ENCODE results near the gene CBX2.

Gene CBX2

GRCh38 chr17:79777894-79778503 lies at the start of gene CBX2:
Gene CBX2 (plus strand): TSS chr17:79778148. CDS start chr17:79778236, 88 bp downstream.
- DNase-seq = no peak

GRCh38 chr17:79728169-79728907 lies 49.6 kb upstream of the CBX2 start:
- no peak for DNase-seq

GRCh38 chr17:79728908-79729471 lies 49.0 kb upstream of the CBX2 start:
- no peak for DNase-seq

- no peak for DNase-seq
Observed at GRCh38 chr17:79729761-79730160, 48.2 kb upstream of the CBX2 start.

GRCh38 chr17:79730437-79730768 lies 47.5 kb upstream of the CBX2 start:
- DNase-seq = no peak

GRCh38 chr17:79730769-79731483 lies 47.0 kb upstream of the CBX2 start, which contains the start of gene ENPP7:
Gene ENPP7 (plus strand): TSS chr17:79730943. CDS start chr17:79731140, 197 bp downstream.
- no peak for DNase-seq

GRCh38 chr17:79732254-79732653 lies 45.7 kb upstream of the CBX2 start:
- no peak for DNase-seq

GRCh38 chr17:79732804-79733691 lies 44.9 kb upstream of the CBX2 start:
- no peak for DNase-seq

- DNase-seq = no peak
Observed at GRCh38 chr17:79733692-79734070, 44.3 kb upstream of the CBX2 start.

- no peak for DNase-seq
Observed at GRCh38 chr17:79735096-79735495, 42.9 kb upstream of the CBX2 start.

- no peak for DNase-seq
Observed at GRCh38 chr17:79737046-79737921, 40.7 kb upstream of the CBX2 start.

GRCh38 chr17:79737922-79738578 lies 39.9 kb upstream of the CBX2 start:
- no peak for DNase-seq

- DNase-seq = no peak
Observed at GRCh38 chr17:79738643-79739042, 39.3 kb upstream of the CBX2 start.

- no peak for DNase-seq
Observed at GRCh38 chr17:79739148-79740062, 38.5 kb upstream of the CBX2 start.

GRCh38 chr17:79740413-79740812 lies 37.5 kb upstream of the CBX2 start:
- no peak for DNase-seq

- no peak for DNase-seq
Observed at GRCh38 chr17:79741401-79741750, 36.6 kb upstream of the CBX2 start.

- DNase-seq = no peak
Observed at GRCh38 chr17:79741751-79742588, 36.0 kb upstream of the CBX2 start.

- no peak for DNase-seq
Observed at GRCh38 chr17:79742589-79742918, 35.4 kb upstream of the CBX2 start.

- DNase-seq = no peak
Observed at GRCh38 chr17:79742951-79743476, 34.9 kb upstream of the CBX2 start.
